Activated CD8-positive, alpha-beta T cell treated with anti-CD3 and anti-CD28 coated beads for 36 hours (primary cell): ENCODE data around the gene NRXN3. TPM values are rescaled to one million over a fixed set of nuclear protein-coding genes. Genes with fewer than 3 reads are reported as not detected.

Experiments
- ATAC-seq: fragments of 200-7000 bp; cut with Tn5 transposase; one replicate; pipeline ENCODE4 v1.10.0; 2021; ENCODE audit warnings: mild to moderate bottlenecking, moderate library complexity
- CTCF ChIA-PET: fragments of 350-600 bp; sonication (Branson Sonifier 250); formaldehyde crosslinking; loops from one replicate; lab custom pipeline; 2021; ENCODE audit warnings: antibody characterized with exemption; lab: Charles Lee
- POLR2A ChIA-PET: fragments of 350-600 bp; sonication (Branson Sonifier 250); formaldehyde crosslinking; loops from one replicate; lab custom pipeline; 2021; ENCODE audit warnings: antibody characterized with exemption; lab: Charles Lee
- DNase-seq: peaks from one replicate; pipeline ENCODE4 v3.0.0-alpha.2; 2020
- H3K27ac Mint-ChIP-seq: one replicate; pipeline ENCODE4 v1.8.0; 2021; ENCODE audit warnings: mild to moderate bottlenecking, mixed read lengths
- H3K27me3 Mint-ChIP-seq: one replicate; pipeline ENCODE4 v1.8.0; 2021; ENCODE audit warnings: mixed read lengths
- H3K36me3 Mint-ChIP-seq: one replicate; pipeline ENCODE4 v1.8.0; 2021; ENCODE audit warnings: low read depth, mixed read lengths
- H3K4me1 Mint-ChIP-seq: one replicate; pipeline ENCODE4 v1.8.0; 2021; ENCODE audit warnings: low read depth, mixed read lengths
- H3K4me3 Mint-ChIP-seq: one replicate; pipeline ENCODE4 v1.8.0; 2021; ENCODE audit warnings: mild to moderate bottlenecking, moderate library complexity, mixed read lengths
- H3K9me3 Mint-ChIP-seq: one replicate; pipeline ENCODE4 v1.8.0; 2021; ENCODE audit warnings: mixed read lengths
- intact Hi-C: fragments of 100-400 bp; cut with micrococcal nuclease; formaldehyde crosslinking; loops from one replicate; pipeline ENCODE4 v1.10.0; 2022
- total RNA-seq, 2 experiments: library from RNA; stranded (reverse); gene quantifications; one replicate each; pipeline ENCODE4 v1.2.3, GENCODE V29; 2021
- TF ChIP-seq, protein P1 (sequence below): fragments of 200-600 bp; IDR thresholded peaks from one replicate; pipeline ENCODE4 v1.8.0; 2022; ENCODE audit warnings: antibody characterized with exemption, mild to moderate bottlenecking

NRXN3 gene
- total RNA-seq, 2 experiments from 2014 or later: not detected

DNA sequence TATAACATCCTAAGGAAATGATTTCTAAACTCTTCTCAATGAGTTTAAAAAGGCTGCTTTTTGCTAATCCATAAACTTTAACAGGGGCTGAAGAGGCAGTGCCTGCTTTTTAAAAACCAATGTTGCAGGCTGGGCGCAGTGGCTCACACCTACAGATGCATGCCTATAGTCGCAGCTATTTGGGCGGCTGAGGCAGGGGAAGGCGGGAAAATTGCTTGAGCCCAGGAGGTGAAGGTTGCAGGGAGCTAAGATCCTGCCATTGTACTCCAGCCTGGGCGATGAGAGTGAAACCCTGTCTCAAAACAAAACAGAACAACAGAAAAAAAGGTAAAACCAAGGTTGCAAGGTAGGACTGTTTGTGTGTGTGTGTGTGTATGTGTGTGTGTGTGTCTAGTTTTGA is 1509.9 kb downstream of the NRXN3 start:
- intact Hi-C loops: no loop called here
- POLR2A ChIA-PET: no interaction called here

DNA sequence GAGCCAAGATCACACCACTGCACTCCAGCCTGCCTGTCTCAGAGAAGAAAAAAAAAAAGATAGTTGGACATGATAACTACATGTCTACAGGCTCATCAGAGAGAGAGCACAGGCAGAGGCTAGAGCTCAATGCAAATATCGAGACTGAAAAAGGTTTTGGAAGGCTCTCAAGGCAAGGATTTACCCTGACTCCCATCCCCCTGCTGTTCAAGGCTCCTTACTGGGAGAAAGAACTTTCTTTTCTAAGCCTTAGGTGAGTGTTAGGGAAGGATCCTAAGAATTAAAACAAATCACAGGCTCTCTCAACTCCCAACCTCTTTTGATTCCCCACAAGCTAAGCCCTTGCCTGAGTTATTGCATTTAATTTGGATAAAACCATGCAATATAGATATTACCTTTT is 1516.0 kb downstream of the NRXN3 start:
- ATAC-seq (no peak), DNase-seq (no peak)
- ChIA-PET CTCF (no interaction called here), POLR2A (no interaction called here)
- TF ChIP-seq, protein P1, sequence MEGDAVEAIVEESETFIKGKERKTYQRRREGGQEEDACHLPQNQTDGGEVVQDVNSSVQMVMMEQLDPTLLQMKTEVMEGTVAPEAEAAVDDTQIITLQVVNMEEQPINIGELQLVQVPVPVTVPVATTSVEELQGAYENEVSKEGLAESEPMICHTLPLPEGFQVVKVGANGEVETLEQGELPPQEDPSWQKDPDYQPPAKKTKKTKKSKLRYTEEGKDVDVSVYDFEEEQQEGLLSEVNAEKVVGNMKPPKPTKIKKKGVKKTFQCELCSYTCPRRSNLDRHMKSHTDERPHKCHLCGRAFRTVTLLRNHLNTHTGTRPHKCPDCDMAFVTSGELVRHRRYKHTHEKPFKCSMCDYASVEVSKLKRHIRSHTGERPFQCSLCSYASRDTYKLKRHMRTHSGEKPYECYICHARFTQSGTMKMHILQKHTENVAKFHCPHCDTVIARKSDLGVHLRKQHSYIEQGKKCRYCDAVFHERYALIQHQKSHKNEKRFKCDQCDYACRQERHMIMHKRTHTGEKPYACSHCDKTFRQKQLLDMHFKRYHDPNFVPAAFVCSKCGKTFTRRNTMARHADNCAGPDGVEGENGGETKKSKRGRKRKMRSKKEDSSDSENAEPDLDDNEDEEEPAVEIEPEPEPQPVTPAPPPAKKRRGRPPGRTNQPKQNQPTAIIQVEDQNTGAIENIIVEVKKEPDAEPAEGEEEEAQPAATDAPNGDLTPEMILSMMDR: no peak
- H3K4me3 Mint-ChIP-seq: no peak overlapping the region
- no peaks in the 10 kb centered on the region for H3K36me3 Mint-ChIP-seq
- H3K27ac Mint-ChIP-seq: no peak overlapping the region
- no peaks in the 10 kb centered on the region for H3K4me1 Mint-ChIP-seq
- H3K9me3 Mint-ChIP-seq: no peaks in the 10 kb centered on the region
- intact Hi-C loops: no loop called here
- no peaks in the 10 kb centered on the region for H3K27me3 Mint-ChIP-seq

More for the DNA sequence above, 1509.9 kb downstream of the NRXN3 start:
- ATAC-seq (no peak), DNase-seq (no peak)
- Mint-ChIP-seq H3K36me3 (no peaks in the 10 kb centered on the region), H3K27ac (no peak overlapping the region), H3K27me3 (no peaks in the 10 kb centered on the region), H3K4me3 (no peak overlapping the region), H3K4me1 (no peaks in the 10 kb centered on the region), H3K9me3 (no peaks in the 10 kb centered on the region)
- CTCF ChIA-PET: no interaction called here
- TF ChIP-seq, protein P1: no peak

DNA sequence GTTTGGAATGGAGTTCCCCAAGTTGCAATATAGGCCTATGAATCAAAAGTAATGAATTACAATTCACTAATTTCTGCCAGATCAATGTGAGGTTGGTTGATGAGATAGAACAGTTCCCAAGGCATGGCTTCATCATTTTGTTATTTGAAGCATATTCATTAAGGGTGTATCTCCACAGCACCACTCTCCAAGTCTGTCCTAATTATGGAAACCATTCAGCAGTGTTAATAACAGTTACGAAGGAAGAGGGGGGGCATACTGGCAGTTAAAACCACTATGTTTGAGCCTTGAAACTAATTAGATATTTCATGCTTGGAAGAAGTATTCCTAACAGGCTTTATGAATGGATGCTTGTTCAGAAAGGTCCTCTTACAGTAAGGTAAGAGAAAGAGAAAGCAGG is 1520.8 kb downstream of the NRXN3 start:
- intact Hi-C loops: no loop called here
- ATAC-seq (no peak), DNase-seq (no peak)
- Mint-ChIP-seq H3K4me1 (no peaks in the 10 kb centered on the region), H3K27me3 (no peaks in the 10 kb centered on the region), H3K36me3 (no peaks in the 10 kb centered on the region), H3K27ac (no peak overlapping the region), H3K4me3 (no peak overlapping the region), H3K9me3 (no peaks in the 10 kb centered on the region)
- ChIA-PET CTCF (no interaction called here), POLR2A (no interaction called here)
- TF ChIP-seq, protein P1: no peak

DNA sequence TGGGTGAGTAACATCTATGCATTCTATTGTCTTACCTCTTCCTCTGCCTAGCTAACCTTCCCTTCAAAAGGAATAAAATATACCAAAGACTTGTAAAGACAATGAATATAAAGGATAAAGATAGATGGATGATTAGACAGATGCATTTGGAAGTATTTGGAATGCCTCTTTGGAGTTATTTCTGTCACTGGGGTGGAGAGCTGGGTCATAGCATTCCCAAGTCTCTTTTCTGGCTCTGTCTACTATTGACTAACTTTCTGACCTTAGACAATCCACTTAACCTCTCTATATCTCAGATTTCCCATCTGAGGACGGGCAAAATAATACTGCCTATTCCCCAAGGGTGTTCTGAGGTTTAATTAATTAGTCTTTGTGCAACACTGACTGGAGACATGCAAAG is 1523.8 kb downstream of the NRXN3 start:
- intact Hi-C loops: no loop called here
- Mint-ChIP-seq H3K4me1 (no peaks in the 10 kb centered on the region), H3K36me3 (no peaks in the 10 kb centered on the region), H3K27me3 (no peaks in the 10 kb centered on the region), H3K4me3 (no peak overlapping the region), H3K27ac (no peak overlapping the region), H3K9me3 (peaks cover 2% of the 10 kb centered on the region)
- TF ChIP-seq, protein P1: no peak
- ChIA-PET POLR2A (no interaction called here), CTCF (no interaction called here)
- ATAC-seq: no peak
- DNase-seq: no peak

DNA sequence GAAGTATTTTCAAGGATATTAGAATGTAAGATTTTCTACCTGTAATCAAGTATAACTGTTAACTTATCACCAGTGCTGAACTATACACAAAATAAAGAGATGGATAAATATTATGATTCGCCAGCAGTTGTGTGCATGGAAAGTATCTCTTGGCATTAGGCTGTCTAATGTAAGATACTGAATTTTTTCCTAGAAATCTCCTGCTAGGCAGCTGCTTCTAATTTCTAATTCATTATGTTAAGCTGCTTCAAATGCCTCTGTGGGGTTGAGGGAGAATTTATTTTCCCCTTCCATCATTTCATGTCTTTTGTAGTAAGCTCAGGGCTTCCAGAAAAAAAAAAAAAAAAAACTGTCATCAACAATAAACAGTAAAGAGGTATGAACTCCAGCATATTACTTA is 1525.1 kb downstream of the NRXN3 start:
- Mint-ChIP-seq H3K27ac (no peak overlapping the region), H3K27me3 (no peaks in the 10 kb centered on the region), H3K4me3 (no peak overlapping the region), H3K9me3 (peaks cover 2% of the 10 kb centered on the region), H3K36me3 (no peaks in the 10 kb centered on the region), H3K4me1 (no peaks in the 10 kb centered on the region)
- CTCF ChIA-PET: no interaction called here
- intact Hi-C loops: no loop called here
- POLR2A ChIA-PET: no interaction called here
- TF ChIP-seq, protein P1: no peak
- DNase-seq (no peak), ATAC-seq (no peak)
